Brain pericyte (primary cell): Measurements from ENCODE around the gene ADCK2.
"Not testable (repeated sequence)": the region's sequence is repeated elsewhere in the genome, so short reads cannot be mapped to it uniquely, and the experiment has no call there.

Experiments
- DNase-seq: peaks from one replicate; pipeline ENCODE4 v3.0.0-alpha.2; 2012; ENCODE audit warnings: low read depth, low spot score

ADCK2 gene

DNA sequence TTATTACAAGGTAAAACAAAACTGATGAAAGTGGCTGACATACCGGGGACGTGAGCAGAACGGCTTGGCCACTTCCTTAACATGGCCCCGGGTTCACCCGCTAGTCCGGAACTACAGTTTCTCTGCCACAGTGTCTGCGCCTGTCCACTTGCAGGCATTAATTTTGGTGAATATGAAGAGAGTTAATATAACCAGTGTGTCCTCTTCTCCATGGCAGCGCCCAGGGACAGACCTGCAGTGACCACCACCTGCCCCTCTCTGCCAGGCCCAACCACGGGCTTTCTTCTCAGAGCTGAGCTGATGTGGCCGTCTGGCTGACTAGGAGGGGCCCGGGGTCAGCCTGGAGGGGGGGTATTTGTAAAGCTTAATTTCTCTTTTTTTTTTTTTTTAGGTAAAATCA lies 22.6 kb downstream of the ADCK2 start:
- no peak for DNase-seq

DNA sequence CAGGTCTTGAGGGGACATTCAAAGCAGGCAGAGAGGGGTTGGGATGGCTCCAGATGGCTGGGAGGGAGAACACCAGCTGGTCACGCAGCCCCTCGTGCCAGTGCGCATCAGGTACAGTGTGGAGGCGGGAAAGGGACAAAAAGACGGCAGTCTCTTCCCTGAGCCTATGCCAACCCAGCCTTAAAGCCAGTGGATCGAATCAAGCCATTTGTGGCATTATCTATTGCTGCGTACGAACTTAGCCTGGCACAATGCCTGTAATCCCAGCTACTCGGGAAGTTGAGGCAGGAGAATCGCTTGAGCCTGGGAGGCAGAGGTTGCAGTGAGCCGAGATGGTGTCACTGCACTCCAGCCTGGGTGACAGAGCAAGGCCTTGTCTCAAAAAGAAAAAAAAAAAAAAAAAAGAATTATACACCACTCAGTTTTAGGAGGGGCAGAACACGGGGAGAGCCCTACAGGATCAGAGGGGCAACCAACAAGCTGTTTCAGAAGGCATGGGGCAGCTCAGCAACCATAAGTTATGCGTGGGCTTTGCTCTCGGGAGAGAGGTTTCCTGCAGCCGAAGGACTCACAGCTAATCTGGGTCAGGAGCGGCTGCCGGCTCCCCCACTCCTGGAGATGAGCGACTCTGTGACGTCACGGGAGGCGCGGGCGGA lies 23.4 kb downstream of the ADCK2 start:
- no peak for DNase-seq

DNA sequence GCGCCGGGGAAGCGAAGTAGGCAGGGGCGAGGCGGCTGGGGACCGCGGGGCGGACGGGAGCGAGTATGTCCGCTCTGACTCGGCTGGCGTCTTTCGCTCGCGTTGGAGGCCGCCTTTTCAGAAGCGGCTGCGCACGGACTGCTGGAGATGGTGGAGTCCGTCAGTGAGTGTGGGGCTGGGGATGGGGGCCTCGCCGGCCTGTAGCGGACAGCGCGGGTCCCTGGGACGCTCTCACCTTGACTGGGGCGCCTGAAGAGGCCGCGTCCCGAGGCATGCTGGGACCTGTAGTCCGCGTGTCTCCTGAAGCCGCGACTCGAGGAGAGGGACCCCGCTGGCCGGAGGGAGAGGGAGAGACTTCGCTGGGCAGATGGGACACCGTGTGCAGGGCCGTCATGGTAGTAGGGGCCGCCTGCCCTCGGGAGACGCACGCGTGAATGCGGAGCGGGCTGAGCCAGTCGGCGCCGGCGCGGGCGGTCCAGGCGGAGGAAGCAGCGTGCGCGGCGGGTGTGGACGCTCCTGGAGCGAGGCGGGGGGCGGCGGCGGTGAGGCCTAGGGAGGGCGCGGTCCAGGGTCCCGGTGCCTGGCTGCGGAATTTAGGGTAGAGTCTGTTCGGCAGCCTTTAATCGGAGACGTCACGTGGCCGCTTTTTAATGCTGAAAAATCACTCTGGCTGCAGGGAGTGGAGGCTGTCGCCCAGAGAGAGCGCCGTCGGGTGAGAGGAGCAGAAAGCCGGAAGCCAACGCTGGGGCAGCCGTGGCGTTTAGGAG lies 24.1 kb downstream of the ADCK2 start, which contains the start of gene NDUFB2:
Gene NDUFB2 (plus strand): TSS at position 29 of the 767 bp plus-strand sequence. CDS start 37 bp downstream, at position 66.
- DNase-seq: peak; percentile 70

DNA sequence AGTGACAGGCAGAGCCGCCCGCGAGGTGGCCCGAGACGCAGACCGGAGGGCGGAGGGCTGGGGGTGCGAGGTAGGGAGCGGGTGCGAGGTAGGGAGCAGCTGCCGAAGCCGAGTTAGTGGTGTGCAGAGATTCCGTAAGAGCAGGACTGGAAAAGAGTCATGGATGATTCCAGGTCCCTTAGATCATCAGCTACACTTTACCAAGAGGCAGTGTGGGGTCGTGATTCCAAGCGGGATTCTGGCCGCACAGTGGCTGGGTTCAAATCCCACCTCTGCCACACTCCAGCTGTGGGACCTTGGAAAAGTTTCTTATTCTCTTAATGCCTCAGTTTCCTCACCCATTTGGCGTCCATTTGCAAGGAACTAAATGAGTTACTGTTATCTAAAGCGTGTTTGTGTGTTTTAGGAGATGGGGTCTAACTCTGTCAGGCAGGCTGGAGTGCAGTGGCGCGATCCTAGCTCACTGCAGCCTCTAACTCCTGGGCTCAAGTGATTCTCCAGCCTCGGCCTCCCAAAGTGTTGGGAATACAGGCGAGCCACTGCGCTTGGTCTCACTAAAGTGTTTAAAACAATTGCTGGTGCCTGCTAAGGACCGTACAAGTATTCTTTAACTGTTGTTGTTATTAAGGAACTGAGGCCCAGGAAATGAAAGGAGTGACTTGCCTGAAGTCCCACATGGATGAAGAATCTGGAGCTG lies 24.9 kb downstream of the ADCK2 start:
- no peak for DNase-seq

DNA sequence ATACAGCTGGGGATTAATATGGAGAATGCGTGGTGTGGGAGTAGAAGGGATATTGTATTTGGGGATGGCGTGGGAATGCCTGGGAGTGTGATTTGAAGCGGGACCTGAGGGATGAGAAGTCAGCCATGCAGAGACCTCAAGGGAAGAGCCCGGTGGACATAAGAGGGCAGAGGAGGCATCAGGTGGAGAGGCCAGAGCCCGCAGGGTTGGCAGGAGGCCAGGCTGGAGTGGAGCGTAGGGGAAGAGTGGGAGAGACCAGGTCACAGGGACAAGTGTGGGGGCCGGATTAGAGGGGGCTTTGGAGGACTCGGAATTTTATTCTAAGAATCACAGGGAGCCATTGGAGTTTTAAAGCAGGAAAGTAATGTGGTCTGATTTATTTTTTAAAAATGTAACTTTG lies 25.7 kb downstream of the ADCK2 start:
- DNase-seq: no peak

DNA sequence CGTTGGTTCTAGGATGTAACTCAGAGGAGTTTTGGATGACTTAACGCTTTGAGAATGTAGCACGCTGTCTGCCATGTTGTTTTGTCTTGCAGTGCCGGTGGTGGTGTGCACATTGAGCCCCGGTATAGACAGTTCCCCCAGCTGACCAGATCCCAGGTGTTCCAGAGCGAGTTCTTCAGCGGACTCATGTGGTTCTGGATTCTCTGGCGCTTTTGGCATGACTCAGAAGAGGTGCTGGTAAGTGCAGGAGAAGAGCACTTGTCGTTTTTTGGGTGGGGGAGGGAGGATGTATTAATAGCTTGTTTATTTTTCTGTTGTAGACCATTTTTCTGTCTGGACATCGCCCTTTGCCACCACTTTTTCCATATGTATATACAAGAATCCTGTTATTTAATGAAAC lies 30.0 kb downstream of the ADCK2 start:
- no peak for DNase-seq

DNA sequence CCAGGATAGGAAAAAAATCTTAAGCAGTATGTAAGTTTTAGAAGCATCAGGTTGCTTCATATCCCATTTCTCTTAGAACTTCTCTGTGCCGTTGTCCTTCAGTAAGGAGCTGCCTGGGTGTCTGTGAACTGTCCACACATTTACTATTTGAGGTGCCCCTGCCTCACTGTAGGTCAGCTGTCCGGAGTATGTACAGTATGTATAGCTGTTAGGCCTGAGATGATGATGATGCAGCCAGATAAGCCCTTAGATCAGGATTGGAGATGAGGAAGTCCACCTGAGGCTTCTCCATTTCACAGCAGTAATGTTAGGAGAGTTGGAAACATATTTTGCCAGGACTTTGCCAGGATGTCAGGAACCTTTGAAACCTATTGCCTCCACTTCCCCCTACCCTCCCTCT lies 31.5 kb downstream of the ADCK2 start:
- DNase-seq: no peak

DNA sequence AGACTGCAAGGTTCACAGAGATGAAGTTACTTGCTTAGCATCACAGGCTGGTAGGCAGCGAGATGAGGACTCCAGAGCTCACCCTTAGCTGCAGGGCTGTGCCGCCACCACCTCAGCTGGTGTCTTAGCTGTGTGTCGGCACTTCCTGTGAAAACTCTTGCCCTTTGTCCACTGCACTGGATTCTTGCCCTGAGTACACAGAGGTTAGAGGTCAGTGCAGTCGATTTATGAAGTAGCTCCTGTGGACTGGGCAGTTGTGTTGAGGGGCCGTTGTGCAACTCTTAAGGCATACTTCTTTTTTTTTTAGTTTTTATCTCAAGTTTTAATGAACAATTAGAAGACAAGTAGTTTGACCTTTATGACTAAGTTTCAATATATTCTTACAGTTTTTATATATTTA lies 34.4 kb downstream of the ADCK2 start:
- no peak for DNase-seq

DNA sequence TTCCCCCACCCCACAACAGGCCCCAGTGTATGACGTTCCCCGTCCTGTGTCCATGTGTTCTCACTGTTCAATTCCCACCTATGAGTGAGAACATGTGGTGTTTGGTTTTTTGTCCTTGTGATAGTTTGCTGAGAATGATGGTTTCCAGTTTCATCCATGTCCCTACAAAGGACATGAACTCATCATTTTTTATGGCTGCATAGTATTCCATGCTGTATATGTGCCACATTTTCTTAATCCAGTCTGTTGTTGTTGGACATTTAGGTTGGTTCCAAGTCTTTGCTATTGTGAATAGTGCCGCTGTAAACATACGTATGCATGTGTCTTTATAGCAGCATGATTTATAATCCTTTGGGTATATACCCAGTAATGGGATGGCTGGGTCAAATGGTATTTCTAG lies 36.0 kb downstream of the ADCK2 start:
- DNase-seq: not testable (repeated sequence)

DNA sequence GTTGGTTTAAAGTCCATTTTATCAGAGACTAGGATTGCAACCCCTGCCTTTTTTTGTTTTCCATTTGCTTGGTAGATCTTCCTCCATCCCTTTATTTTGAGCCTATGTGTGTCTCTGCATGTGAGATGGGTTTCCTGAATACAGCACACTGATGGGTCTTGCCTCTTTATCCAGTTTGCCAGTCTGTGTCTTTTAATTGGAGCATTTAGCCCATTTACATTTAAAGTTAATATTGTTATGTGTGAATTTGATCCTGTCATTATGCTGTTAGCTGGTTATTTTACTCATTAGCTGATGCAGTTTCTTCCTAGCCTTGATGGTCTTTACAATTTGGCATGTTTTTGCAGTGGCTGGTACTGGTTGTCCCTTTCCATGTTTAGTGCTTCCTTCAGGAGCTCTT lies 39.6 kb downstream of the ADCK2 start:
- DNase-seq: not testable (repeated sequence)

DNA sequence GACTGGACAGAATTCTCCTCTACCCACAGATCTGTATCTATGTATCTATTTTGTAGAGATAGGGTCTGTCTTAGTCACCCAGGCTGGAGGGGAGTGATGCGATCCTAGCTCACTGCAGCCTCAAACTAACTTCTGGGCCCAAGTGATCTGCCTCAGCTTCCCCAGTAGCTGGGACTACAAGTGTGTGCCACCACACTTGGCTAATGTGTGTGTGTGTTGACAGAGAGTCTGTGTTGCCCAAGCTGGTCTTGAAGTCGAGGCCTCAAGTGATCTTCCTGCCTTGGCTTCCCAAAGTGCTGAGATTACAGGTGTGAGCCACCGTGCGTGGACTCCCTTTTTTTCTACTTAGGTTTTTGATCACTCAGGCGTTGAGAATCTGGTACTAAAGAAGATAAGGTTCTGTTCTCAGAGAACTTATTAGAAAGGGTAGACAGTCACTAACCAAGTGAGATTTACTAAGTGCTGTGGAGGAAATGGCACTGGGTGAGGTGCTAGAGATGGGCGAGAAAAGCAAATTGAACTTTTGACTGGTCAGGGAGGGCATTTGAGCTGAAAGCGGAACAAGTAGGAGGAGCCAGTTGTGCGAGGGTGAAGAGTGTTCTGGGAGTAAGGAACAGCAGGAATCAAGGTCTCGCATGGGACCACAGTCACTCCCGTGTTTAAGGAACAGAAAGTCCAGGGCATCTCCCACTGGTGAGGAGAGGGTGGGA lies 41.7 kb downstream of the ADCK2 start:
- DNase-seq: no peak

DNA sequence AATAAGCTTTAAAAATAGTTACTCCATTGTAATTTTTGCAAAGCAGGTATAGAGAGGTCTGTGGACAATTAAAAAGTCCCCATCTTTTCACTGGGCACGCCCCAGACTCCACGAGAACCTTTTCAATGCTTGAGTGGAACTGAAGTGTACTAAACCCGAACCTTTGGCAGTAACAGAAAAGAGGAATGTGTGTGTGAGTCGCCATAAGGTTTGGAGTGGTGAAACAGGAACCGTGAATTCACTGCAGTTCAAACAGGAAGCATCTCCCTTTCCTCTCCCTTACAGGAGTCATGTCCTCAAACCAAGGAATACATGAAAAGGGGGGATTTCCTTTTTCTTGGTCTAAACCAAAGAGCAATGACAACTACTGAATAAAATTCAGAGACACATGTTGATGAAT lies 47.0 kb downstream of the ADCK2 start:
- no peak for DNase-seq

DNA sequence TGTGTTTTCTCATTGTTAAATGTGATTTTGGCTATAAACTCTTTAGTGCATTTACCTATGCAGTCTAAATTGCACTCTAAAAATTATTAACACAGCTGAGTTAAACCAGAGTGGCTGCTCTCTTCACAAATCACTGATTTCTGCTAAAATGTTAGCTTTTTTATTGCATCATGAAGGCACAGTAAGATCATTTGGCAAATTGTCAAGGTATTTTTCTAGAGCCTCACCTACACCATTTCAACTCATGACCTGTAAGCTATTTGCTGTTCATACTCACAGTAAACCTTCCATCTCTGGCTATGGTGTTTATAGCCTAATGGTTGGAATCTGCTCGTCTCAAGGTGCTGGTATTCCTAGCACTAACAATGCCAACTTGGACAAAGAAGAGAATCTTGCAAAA lies 49.5 kb downstream of the ADCK2 start:
- DNase-seq: no peak

DNA sequence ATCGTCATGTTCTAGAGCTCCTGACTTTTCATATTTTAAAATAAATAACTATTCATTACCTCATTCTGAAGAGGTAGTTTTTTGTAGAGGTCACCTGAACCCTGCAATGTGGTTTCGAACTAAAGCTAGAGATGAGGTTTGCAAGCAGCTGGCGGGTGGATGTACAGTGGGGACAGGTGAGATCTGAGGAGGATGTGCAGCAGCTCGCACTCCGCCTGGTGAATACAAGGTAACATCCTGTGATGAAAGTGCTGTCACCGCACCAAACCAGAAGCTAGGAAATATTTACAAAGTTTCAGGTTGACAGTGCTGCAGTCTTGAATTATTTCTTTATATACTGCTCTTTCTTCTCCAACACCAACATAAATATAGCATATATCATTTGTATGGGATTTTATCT lies 50.3 kb downstream of the ADCK2 start:
- DNase-seq: no peak

DNA sequence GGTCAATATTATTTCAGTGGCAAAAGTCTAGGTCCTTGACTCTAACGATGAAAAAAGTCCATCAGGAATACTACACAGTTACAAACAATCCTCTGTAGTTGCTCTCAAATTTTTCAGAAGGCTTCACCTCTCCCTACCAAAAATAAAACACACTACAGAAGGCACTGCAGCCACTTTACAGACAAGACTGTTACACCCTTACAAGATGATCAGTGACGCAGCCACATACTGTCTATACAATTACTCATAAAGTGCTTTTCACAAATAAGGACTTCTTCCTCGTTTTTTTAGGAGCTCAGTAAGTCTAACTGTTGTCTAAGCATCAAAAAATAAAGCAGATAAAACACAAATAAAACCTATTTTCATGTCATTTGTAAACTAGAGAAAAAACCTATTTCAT lies 50.8 kb downstream of the ADCK2 start:
- DNase-seq: no peak

DNA sequence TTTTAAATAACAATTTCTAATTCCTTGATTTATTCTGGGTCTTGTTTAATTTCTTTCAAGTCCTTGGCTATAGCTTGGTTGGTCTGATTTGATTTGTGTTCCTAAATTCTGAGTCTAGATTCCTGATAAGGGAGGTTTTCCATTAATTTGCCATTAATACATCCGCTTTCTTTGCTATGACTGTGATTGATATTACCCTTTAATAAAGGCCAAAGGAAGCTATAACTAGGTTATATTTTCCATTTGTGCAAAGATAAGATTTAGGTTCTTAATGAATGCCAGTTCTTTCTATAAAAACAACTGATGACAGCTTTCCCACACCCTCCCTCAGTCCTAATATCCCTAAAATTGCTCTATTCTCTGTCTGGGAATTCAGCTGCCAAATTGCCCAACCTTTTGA lies 52.0 kb downstream of the ADCK2 start:
- no peak for DNase-seq

DNA sequence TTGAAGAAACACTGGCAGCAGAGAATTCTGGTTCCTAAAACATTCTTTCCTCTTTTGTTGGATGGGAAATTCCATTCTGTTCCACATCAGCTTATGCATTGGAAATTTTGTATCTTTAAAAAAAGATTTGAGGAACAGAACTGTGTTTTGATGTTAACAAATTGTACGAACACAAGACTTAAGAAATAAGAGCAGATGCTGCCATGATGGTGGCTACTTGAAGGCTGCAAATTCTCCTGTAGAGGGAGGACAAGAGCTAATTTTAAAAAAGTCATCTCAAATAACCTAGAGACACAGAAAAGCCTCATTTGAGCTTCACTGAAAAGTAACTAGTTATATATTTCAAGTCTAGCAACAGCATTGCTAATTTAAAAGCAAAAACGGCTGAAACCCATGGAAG lies 53.5 kb downstream of the ADCK2 start:
- DNase-seq: no peak

DNA sequence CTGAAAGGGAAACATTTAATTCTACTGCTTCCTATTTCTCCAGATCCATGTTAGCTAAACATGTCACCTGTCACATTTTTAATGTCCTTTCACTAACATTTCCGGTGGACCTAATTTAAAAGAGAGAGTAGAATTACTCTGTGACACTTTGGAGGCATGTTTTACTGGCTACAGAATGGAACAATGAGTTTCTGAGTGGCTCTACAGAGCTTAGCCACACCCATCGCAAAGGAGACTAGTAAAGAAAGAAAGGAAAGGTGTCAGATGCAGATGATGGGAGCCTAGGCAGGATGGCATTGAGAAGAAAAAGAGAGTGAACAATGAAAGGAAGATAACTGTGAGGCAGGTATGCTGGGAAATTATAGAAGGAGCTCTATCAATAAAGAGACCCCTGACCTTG lies 59.7 kb downstream of the ADCK2 start:
- no peak for DNase-seq

DNA sequence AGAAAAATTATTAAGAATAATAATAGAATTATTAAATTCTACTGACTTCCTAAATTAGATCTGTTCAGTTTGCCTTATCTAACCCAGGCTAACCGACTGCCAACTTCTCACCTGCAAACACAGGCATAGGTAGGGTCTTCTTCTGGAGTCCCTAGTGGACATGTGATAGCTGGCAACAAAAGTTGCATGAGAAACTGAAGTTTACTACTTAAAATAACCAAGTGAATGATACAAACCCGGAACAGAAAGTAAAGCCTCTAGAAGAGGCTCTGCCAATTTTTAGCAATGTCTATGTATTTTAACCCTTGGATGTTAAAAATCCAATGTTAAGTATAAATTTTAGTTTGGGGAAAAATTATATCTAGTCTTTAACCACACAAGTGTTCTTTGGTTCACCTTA lies 61.4 kb downstream of the ADCK2 start:
- DNase-seq: no peak

DNA sequence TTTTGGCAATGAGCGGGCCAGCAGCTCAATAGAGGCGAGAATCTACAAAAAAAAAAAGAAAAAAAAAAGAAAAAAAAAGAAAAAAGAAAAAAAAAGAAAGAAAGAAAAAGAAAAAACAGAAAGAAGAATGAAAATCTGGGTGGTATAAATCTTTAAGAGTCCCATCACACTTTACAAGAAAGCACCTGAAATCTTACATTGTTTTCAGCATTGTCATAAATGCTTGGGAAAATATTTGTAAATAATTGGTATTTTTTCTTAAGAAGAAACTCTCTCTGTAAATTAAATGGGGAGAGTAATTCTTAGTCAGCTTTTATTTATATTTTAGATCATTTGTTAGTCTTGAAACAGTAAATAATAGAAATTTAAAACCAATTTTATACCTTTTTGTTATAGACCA lies 62.0 kb downstream of the ADCK2 start:
- DNase-seq: no peak

DNA sequence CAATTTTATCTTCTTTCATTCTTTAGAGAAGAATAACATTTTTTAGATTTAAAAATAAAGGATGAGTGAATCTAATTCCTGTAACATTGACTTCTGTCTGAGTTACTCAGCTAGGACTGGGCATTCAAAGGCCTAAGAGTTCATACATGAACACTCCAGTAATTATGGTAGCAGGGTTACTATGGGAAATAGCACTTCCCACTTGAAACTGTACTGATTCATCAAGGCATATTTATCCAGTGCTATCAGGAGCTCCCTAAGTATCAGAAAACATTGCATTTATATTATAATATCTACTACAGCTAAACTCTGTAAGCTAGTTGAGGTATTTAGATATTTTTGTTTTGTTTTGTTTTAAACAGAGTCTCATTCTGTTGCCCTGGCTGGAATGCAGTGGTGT lies 65.5 kb downstream of the ADCK2 start:
- DNase-seq: no peak

DNA sequence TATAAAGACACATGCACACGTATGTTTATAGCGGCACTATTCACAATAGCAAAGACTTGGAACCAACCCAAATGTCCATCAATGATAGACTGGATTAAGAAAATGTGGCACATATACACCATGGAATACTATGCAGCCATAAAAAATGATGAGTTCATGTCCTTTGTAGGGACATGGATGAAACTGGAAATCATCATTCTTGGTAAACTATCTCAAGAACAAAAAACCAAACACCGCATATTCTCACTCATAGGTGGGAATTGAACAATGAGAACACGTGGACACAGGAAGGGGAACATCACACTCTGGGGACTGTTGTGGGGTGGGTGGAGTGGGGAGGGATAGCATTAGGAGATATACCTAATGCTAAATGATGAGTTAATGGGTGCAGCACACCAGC lies 70.5 kb downstream of the ADCK2 start:
- not testable (repeated sequence) for DNase-seq
